Prostate gland (tissue), 2 donors: Measurements from ENCODE around the gene TEC.
A peak's percentile ranks its signal among the peaks of the same experiment; 100 is the strongest.

Experiments used
- POLR2A ChIP-seq: fragments of 450-650 bp; IDR thresholded peaks from one replicate; pipeline ENCODE4 v1.6.1; 2016; ENCODE audit warnings: antibody characterized with exemption, mild to moderate bottlenecking
- POLR2AphosphoS5 ChIP-seq: sonication (generic); formaldehyde crosslinking; IDR thresholded peaks from one replicate; pipeline ENCODE4 v1.6.1; 2017; ENCODE audit warnings: antibody characterized with exemption
- TF ChIP-seq, protein P1 (sequence below), 4 experiments: fragments of 200-600 bp in 2 of 4; fragments of 450-650 bp in 2 of 4; sonication (generic) in 2 of 4; IDR thresholded peaks; 1 replicate in 3 of 4; 2 replicates in 1 of 4; pipeline ENCODE4 v1.5.1; 2016 to 2019; ENCODE audit warnings: antibody characterized with exemption in 4 of 4, mild to moderate bottlenecking in 2 of 4, moderate library complexity in 2 of 4

DNA sequence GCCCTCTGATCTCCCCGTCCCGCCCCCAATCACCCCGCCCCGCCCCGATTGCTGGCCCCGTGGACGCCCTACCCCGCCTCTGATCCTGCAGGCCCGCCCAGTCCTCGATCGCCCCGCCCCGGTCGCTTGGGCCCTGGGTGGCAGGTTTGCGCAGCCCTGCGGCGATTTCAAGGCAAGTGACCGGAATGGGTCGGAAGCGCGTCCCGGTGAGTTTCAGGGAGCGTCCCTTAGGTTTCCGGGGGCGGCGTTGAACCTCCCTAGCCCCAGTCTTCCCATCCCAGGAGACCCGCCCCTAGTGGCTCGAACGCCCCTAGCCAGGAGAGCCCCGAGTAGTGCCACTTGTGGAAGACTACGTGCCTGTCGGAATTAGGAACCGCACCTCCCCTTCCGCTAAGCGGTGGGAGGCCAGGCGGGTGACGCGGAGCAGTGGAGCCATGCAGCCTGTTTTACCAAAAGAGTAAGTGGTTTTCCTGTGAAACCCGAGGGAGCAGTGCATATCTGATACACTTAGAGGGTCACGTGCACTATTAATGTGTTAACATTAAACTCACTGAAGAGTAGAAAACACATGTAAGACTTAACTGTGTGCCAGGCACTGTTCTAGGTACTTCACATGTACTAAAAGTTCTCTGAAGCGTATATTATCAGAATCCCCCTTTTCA, 354 bp upstream of the TEC start:
- peak; percentile 55 for TF ChIP-seq POLR2AphosphoS5
- TF ChIP-seq POLR2A, result peak; percentile 13
- TF ChIP-seq, protein P1, sequence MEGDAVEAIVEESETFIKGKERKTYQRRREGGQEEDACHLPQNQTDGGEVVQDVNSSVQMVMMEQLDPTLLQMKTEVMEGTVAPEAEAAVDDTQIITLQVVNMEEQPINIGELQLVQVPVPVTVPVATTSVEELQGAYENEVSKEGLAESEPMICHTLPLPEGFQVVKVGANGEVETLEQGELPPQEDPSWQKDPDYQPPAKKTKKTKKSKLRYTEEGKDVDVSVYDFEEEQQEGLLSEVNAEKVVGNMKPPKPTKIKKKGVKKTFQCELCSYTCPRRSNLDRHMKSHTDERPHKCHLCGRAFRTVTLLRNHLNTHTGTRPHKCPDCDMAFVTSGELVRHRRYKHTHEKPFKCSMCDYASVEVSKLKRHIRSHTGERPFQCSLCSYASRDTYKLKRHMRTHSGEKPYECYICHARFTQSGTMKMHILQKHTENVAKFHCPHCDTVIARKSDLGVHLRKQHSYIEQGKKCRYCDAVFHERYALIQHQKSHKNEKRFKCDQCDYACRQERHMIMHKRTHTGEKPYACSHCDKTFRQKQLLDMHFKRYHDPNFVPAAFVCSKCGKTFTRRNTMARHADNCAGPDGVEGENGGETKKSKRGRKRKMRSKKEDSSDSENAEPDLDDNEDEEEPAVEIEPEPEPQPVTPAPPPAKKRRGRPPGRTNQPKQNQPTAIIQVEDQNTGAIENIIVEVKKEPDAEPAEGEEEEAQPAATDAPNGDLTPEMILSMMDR (IDR thresholded peaks at IDR 0.05), result peak in 1 of 4 experiments; percentile 34
